ENCODE measurements around the gene REV3L. TPM values are rescaled to one million over a fixed set of nuclear protein-coding genes. Genes with fewer than 3 reads are reported as not detected.

The REV3L gene
- total and polyA plus RNA-seq, 9 of the 15 experiments (the other 6 are each of a cell fraction or from before 2014, with no cell fraction given): 5.5 to 24.4 (median 14.4) TPM

- no peak for TF ChIP-seq ZNF511 (CRISPR knock-in tag; IDR thresholded peaks at IDR 0.05)
- TF ChIP-seq ZNF316 (IDR thresholded peaks at IDR 0.05): no peak
- no peak for TF ChIP-seq SMARCB1 (IDR thresholded peaks at IDR 0.05; ENCODE audit: insufficient read length, low read depth)
Measured at GRCh38 chr6:111280445-111280955, 202.5 kb downstream of the REV3L start (continued).

GRCh38 chr6:111278731-111279130 is 204.3 kb downstream of the REV3L start:
- Histone ChIP-seq H3K9me3 (replicated peaks; ENCODE audit: control insufficient read depth, insufficient read depth, low read depth, low read length) (no peaks in the 10 kb centered on the region), H3K9me1 (ENCODE audit: control insufficient read depth, insufficient read depth, low read length) (no peaks in the 10 kb centered on the region), H4K20me1 (replicated peaks; ENCODE audit: control insufficient read depth, insufficient read depth, low read length) (no peaks in the 10 kb centered on the region), H3K9ac (ENCODE audit: insufficient read depth in 1 of 2, low read depth in 2 of 2, low read length in 2 of 2) (no peak overlapping the region), H3K4me2 (ENCODE audit: insufficient read depth, low read length) (no peak overlapping the region), H3K4me3 (no peak overlapping the region), H2AFZ (ENCODE audit: low read depth, low read length) (no peak overlapping the region), H3K27ac (ENCODE audit: extremely low read depth, low read depth, low read length) (no peak overlapping the region), H3K36me3 (ENCODE audit: control insufficient read depth, insufficient read depth, low read length) (peaks cover 46% of the 10 kb centered on the region), H3K27me3 (ENCODE audit: control insufficient read depth in 2 of 2, insufficient read depth in 2 of 2, low read length in 2 of 2) (no peaks in the 10 kb centered on the region), H3K79me2 (ENCODE audit: control insufficient read depth, insufficient read depth, low read length) (peaks cover 6% of the 10 kb centered on the region; the same call in 1 of the 3 replicates), H3K4me1 (replicated peaks in 1 of 2; ENCODE audit: control insufficient read depth in 2 of 2, insufficient read depth in 2 of 2, low read length in 2 of 2) (peaks cover 0 to 3% of the 10 kb centered on the region in 2 experiments; a peak in 2 of 5 replicates)
- in situ Hi-C loops (cut with MboI) (no loop called here), intact Hi-C loops (cut with micrococcal nuclease) (no loop called here)
- ChIA-PET CTCF (ENCODE audit: low intra/inter-chr PET ratio) (no interaction called here), POLR2A (no interaction called here)
- ATAC-seq: no peak
- TF ChIP-seq NFYB (IDR thresholded peaks at IDR 0.05; ENCODE audit: extremely low read depth, insufficient read length): no peak
- DNase-seq (ENCODE audit: extremely low read depth in 1 of 4, low spot score in 3 of 4): no peak
- no peak for FAIRE-seq
- no TSS peak for BruUV-seq (replicated peaks)
- WGBS (ENCODE audit: insufficient coverage, low coverage, missing lambda C conversion rate): 85% methylated on average over 2 of the region's 2 CpGs
